ENCODE measurements around the gene BHMT. TPM values are rescaled to one million over a fixed set of nuclear protein-coding genes. Genes with fewer than 3 reads are reported as not detected.

BHMT gene
- total RNA-seq, 1 experiment from 2014 or later: not detected

DNA sequence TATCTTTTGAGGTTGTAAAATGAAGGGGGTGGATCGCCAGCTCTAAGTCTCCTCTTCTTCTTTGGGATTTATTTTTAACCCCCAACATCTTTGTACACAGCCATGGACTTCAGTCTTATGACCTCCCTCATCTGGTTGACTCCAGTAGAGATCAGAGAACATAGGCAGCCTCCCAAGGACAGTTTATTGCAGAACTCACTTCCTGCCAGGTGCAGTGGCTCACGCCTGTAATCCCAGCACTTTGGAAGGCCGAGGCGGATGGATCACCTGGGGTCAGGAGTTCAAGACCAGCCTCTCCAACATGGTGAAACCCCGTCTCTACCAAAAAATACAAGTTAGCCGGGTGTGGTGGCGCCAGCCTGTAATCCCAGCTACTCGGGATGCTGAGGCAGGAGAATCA lies 2.8 kb upstream of the BHMT start:
- DNase-seq (ENCODE audit: low read depth, low spot score): no peak
- in situ Hi-C loops (cut with HindIII; ENCODE audit: low pct_unique_long_range_greater_than_20kb, low sequenced_read_pairs): no loop called here

DNA sequence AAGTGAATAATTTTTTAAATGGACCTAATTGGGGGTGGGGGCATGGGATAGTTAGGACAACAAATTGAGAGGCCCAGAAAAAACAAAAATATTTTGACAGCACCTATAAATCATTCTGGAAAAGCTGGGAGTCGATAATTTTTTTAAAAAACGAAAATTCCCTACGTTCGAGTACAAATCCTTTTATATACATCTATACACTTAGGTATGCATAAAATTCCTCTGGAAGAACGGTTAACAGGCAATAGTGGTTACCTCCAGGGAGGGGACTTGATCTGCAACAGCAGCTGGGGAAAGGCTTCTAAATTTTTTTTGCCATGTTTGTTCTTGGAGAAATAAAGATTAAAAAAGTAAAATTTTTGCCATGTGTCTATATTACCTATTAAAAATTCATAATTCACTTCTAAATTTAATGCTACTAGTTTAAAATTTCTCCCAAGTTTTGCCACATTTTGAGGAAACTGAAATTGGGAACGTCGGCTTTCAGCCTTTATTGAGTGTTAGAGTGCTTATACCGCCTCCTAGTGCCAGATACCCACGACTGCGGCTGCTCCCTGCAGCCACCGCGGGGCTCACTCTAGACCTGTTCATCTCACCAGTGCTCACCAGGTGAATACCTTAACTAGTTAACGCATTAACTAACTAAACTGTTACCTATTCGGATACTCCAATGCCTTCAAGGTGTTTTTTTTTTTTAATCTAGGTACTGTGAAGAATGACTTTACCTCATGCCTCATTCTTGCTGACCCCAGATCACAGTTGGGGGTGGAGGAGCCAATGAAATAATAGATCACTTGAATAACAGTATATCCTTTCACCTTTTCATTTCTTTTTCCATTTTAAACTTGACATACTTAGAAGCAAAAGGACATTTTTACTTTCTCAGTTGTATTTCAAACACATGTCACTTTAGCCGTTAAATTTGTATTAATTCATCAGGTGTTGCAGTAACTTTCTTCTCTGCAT lies 1.8 kb upstream of the BHMT start:
- in situ Hi-C loops (cut with HindIII; ENCODE audit: low pct_unique_long_range_greater_than_20kb, low sequenced_read_pairs): no loop called here
- DNase-seq (ENCODE audit: low read depth, low spot score): peak; percentile 63

DNA sequence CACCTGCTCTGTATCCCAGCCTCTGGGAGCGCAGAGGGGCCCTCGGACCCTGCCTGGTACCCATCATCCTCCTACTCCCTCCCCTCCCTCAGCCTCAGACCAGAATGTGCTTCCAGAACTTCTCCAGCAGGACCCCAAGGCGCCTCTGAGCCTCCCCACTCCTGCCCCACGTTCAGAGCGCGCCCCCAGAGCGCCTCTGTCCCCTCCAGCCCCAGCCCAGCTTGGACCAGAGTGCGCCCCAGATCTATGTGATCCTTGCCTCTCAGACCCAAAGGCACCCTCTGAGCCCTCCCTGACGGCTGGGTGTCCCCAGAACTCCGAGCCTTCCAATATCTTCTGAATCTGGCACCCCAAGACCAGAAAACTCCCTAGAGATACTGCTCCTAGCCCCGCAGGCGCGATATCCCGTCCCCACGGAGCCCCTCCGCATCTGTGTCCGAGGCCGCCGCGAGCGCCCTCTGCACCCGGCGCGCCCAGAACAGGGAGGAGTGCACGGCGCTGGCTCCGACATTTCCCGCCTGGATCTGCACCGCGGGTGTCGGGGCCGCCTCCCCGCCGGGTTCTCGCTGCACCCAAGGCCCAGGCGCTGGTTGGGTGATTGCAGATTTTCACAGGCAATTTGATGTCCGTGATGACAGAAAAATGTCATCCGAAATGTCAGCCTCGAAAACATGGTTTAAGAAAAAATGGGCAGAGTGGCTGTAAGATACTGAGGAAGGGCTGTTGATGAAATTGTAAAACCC lies 522 bp downstream of the BHMT start:
- in situ Hi-C loops (cut with HindIII; ENCODE audit: low pct_unique_long_range_greater_than_20kb, low sequenced_read_pairs): no loop called here

DNA sequence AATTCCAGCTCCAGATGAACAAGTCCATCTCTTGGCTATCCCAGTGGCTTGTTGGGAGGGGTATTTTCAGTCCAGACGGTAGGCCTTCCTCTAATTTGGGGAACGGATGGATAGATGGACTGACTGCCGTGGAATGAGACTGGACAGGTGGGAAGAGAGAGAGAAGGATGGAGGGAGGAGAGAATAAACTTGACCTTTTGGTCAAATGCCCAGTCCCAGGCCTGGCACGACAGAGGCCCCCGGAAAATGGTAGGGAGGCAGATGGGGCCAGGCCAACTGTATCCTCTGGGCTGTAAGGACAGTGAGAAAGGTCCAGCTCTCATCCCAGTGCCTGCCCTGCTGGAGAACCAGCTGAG lies 1.1 kb downstream of the BHMT start:
- in situ Hi-C loops (cut with HindIII; ENCODE audit: low pct_unique_long_range_greater_than_20kb, low sequenced_read_pairs): no loop called here
- DNase-seq (ENCODE audit: low read depth, low spot score): no peak

More for the DNA sequence above, 522 bp downstream of the BHMT start:
- no peak for DNase-seq (ENCODE audit: low read depth, low spot score)

DNA sequence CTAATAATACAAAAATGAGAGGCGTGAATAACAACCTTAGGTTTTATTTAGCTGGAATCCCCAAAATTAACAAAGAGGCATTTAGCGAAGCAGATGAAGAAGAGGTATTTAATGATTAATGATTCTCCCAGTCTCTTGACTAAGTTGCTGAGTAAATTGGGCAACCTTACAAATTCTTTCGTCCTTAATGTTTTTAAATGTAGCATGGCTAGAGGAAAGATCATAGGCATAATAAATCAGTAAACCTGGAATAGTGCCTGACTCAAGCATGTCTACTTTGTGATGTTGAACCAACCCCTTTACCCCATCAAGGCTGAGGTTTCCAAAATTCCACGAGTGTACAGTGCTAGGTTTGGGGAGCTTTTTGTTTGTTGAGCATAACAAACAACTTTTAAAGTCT lies 7.9 kb downstream of the BHMT start:
- DNase-seq (ENCODE audit: low read depth, low spot score): no peak
- in situ Hi-C loops (cut with HindIII; ENCODE audit: low pct_unique_long_range_greater_than_20kb, low sequenced_read_pairs): no loop called here

DNA sequence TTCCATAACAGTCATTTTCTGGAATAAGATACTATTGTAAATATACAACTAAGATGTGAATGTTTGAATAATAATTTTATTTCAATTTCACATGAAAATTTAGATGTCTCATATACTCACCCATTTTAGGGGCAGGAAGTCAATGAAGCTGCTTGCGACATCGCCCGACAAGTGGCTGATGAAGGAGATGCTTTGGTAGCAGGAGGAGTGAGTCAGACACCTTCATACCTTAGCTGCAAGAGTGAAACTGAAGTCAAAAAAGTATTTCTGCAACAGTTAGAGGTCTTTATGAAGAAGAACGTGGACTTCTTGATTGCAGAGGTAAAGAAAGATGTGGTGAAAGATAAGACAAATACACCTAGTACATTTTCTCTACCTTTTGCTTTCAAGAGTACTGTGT lies 8.6 kb downstream of the BHMT start:
- DNase-seq (ENCODE audit: low read depth, low spot score): no peak
- in situ Hi-C loops (cut with HindIII; ENCODE audit: low pct_unique_long_range_greater_than_20kb, low sequenced_read_pairs): no loop called here

DNA sequence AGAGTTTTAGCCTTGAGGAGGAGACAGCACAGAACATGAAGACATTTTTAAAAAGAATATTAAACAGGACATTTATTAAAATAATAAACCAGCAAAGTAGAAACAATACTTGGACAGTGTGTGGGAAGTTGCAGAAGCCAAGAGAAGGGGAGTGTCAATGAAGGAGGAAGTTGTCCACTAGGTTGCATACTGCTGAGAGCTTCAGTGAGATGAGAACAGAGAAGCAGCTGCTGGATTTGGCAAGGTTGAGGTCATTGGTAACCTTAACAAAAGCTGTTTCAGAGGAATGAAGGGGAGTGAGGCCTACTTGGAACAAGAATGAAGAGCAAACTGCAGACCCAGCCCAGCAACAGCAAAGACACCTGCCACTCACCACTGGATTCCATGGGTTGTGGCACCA lies 11.4 kb downstream of the BHMT start:
- in situ Hi-C loops (cut with HindIII; ENCODE audit: low pct_unique_long_range_greater_than_20kb, low sequenced_read_pairs): no loop called here
- no peak for DNase-seq (ENCODE audit: low read depth, low spot score)

DNA sequence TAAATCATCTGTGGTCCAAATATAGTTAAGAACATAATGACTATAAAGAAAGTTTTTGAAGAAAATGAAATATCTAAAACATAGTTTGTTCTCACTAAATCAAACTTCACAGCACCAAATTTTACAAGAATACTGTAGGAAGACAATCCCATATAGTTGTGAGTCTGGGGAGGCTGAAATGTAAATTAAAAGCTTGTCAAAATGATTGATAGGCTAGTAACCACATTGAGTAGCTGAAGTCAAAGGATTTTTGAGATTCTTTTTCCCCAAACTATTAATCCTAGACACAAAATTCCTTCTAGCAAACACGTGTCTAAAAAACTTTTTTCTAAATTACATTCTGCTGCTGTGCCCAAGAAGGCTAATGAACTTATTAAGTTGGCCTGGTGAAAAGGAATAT lies 13.0 kb downstream of the BHMT start:
- in situ Hi-C loops (cut with HindIII; ENCODE audit: low pct_unique_long_range_greater_than_20kb, low sequenced_read_pairs): no loop called here
- no peak for DNase-seq (ENCODE audit: low read depth, low spot score)

DNA sequence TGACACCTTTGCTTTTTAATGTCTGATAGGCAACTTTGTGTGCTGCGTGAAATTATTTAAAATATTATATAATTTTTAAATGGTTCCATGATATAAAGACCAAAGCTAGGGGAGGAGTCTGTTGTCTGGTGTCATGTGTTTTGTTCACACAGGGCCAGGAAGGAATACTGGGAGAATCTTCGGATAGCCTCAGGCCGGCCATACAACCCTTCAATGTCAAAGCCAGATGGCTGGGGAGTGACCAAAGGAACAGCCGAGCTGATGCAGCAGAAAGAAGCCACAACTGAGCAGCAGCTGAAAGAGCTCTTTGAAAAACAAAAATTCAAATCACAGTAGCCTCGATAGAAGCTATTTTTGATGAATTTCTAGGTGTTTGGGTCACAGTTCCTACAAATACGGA lies 19.2 kb downstream of the BHMT start:
- peak; percentile 50 for DNase-seq (ENCODE audit: low read depth, low spot score)
- in situ Hi-C loops (cut with HindIII; ENCODE audit: low pct_unique_long_range_greater_than_20kb, low sequenced_read_pairs): no loop called here

DNA sequence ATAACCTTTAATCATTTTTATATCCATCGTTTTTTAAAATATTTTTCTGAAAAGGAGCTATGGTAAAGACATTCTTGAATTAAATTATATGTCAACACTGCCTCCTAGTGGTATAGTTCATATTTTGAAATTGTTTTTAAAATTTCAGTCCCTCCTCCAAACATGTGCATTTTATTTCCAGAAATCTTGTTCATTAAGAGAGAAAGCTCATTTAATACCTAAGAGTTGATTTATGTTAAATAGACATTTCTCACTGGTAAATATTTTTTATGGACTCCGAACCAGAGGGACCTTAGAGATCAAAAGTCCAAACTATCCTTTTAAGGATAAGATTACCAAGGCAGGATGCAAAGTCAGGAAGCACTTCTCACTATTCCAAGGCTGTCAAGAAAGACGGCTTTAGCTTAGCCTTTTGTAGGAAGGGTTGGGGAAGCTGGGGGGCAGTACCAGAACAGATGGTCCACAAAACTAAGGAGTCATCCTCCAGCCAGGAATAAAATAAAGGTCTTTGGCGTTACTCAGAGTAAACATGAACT lies 21.6 kb downstream of the BHMT start:
- in situ Hi-C loops (cut with HindIII; ENCODE audit: low pct_unique_long_range_greater_than_20kb, low sequenced_read_pairs): no loop called here
- DNase-seq (ENCODE audit: low read depth, low spot score): peak; percentile 54

DNA sequence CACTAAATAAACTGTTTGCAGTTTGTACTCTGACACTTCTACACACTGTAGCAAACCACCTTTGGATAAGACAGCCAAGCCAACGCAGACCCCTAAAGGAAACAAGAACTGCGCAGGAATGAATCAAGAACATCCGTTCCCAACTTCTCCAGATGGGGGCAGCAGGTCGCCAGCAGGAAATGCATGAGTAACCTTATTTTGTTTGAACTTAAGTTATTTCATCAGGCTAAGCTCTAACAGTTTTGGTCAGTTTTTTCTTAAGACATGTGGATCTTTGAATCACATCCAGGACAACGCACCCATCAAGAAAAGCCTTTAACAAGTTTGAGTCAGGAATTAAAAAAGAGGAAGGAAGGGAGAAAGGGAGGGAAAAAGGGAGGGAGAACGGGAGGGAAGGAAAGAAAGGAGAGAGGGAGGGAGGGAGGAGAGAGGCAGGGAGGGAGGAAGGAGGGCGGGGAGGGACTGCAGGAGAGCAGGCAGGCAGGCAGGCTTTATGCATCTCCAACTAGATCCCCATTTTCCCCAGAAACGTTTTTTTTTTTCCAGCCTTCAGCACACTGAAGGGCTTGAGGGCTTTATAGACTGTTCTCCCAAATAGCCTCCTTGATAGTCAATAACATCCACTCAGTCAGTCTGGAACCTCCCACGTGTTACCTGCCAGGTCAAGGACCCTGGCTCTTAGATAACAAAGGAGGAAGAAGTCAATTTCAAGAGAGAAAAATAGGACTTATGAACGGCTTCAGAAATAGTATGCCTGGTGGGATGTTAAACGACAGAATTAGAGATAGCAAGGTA lies 22.2 kb downstream of the BHMT start:
- in situ Hi-C loops (cut with HindIII; ENCODE audit: low pct_unique_long_range_greater_than_20kb, low sequenced_read_pairs): no loop called here
- DNase-seq (ENCODE audit: low read depth, low spot score): peak; percentile 82

DNA sequence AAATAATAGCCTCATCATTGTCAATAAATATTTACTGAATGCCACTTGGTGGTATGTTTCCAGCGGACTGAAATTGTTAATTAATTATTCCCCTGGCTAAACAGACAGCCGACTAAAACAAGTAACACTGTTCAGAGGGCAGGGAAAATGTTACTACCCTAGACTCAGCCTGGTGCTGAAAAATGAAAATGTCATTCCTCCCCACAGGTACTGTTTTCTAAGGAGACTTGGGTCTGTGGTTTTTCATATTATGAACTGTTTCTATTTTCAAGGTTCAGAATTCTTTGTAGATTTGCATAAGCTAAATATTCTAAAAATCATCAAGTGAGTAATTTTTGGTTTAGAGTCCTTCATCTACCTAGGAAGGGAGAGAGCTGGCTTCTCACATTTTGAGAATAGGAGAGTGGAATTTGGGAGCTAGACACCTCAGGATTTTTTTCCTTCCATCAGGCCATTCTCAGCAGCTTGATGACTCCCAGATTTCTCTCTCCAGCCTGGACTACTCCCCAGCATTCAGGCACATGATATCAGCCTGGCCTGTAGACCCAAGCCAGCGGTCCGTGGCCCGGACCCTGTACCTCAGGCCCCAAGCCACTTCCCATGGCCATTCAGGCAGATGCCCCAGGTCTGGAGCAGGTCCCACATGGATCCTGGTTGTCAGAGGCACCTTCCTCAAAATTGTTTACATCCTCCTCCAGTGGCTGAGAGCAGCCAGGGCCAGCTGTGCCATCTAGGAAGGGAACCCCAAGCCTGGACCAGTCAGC lies 24.4 kb downstream of the BHMT start:
- in situ Hi-C loops (cut with HindIII; ENCODE audit: low pct_unique_long_range_greater_than_20kb, low sequenced_read_pairs): no loop called here

DNA sequence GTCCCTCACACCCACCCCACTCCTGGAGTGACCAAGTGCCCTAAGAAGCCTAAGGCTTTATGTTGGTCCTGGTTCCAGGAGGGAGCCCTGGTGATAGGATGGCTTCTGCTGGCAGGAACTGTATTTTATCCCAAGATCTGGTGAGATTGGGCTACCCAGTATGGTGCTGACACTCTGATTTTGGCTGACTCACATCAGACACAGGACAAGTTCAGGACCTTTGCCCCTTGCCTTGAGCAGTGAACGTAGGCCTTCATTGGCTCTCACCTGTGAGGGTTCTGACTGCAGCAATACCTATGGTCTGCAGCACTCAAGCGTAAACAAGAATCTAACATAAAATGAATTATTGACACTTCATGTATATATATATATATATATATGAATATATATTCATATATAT lies 25.0 kb downstream of the BHMT start:
- in situ Hi-C loops (cut with HindIII; ENCODE audit: low pct_unique_long_range_greater_than_20kb, low sequenced_read_pairs): no loop called here
- no peak for DNase-seq (ENCODE audit: low read depth, low spot score)

More for the DNA sequence above, 24.4 kb downstream of the BHMT start:
- no peak for DNase-seq (ENCODE audit: low read depth, low spot score)

DNA sequence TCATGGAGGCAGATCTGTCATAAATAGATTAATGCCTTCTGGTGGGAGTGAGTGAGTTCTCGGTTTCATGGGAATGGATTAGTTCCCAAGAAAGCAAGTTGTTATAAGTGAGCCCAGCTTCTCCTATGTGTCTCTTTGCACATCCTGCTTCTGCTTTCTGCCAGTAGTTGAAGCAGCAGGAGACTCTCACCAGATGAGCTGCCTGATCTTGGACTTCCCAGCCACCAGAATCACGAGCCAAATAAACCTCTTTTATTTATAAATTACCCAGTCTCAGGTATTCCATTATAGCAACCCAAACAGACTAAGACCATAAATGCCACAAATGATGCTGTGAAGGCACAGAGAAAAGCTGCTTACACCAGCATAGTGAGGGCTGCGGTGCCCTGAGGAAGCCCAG lies 28.9 kb downstream of the BHMT start:
- no peak for DNase-seq (ENCODE audit: low read depth, low spot score)
- in situ Hi-C loops (cut with HindIII; ENCODE audit: low pct_unique_long_range_greater_than_20kb, low sequenced_read_pairs): no loop called here

DNA sequence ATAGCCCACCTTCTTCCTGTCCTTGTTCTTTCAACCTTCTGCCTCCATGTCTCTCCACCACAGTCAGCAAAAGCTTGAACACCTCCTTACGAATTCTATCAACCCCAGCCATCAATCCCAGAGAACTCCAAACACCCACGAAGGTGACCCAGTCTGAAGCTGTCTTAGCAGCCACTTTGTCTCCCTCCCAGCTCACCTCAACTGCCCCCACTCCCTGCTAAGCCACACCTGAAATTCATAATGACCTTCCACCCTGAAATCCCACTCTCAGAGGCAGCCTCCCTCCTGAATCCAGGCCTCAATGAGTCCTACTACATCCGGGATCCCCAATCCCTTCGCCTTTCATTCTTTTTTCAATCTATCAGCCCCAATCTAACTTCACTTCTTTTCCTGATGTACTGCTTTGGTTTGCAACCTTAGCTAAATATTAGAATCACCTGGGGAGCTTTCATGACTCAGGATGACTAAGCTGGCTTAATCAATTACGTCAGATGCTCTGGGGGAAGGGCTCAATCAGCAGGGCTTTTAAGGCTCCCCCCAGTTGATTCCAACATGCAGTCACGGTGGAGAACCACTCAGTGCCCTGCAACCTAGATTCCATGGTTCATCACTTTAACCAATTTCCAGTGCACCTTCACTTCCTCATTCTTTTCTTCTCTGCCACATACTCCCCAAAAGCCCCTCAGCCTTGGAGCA lies 32.2 kb downstream of the BHMT start:
- in situ Hi-C loops (cut with HindIII; ENCODE audit: low pct_unique_long_range_greater_than_20kb, low sequenced_read_pairs): no loop called here
- DNase-seq (ENCODE audit: low read depth, low spot score): no peak

DNA sequence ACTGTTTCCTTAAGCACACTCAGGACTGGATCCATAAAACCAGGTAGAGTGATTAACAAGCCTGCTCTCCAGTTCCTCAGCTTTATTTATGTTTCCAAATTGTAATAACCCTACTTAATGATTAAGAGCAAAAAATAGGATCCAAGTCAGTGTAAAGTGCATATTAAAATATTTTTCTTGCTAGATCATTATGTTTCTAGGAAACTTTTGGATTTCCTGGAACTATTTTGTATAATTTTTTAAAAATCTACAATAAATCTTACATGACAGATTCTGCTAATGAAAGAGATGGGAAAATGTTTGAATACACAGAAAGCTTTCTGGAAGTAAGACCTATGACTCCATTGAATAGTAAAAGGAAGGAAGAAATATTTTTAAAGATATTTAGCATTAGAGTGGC lies 35.5 kb downstream of the BHMT start:
- no peak for DNase-seq (ENCODE audit: low read depth, low spot score)
- in situ Hi-C loops (cut with HindIII; ENCODE audit: low pct_unique_long_range_greater_than_20kb, low sequenced_read_pairs): no loop called here

DNA sequence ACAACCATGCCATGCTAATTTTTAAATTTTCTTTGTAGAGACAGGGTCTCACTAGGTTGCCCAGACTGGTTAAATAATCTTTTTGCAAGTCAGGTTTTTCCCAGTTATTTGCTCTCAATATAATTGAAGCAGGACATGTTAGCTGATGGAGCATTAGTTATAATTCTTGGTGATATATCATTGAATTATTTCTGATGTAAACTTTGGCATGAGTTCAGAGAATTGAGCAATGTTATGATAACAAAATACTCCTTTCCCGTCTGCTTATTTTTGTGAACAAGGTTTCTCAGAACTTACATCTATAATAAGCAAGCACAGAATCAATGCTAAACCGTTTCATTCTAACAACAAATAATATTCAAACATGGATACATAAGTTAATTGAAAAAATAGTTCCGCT lies 37.8 kb downstream of the BHMT start:
- in situ Hi-C loops (cut with HindIII; ENCODE audit: low pct_unique_long_range_greater_than_20kb, low sequenced_read_pairs): no loop called here
- DNase-seq (ENCODE audit: low read depth, low spot score): no peak

All from SK-MEL-5 (cell line).